T-helper 2 cell treated with Interferon-gamma antibody and Interleukin-4, amounts not matched to agents 5 μg/mL and 100 μg/mL, for 36 hours (primary cell): ENCODE measurements around the gene AMY1A.
"Not testable (repeated sequence)": the region's sequence is repeated elsewhere in the genome, so short reads cannot be mapped to it uniquely, and the experiment has no call there.

Source experiments
- DNase-seq: peaks from one replicate; pipeline ENCODE4 v3.0.0; 2021; ENCODE audit warnings: low spot score
- H3K27ac Mint-ChIP-seq: one replicate; pipeline ENCODE4 v1.8.0; 2021; ENCODE audit warnings: mild to moderate bottlenecking, mixed read lengths
- H3K27me3 Mint-ChIP-seq: one replicate; pipeline ENCODE4 v1.8.0; 2021; ENCODE audit warnings: low read depth, mixed read lengths
- H3K36me3 Mint-ChIP-seq: one replicate; pipeline ENCODE4 v1.8.0; 2021; ENCODE audit warnings: low read depth, mixed read lengths
- H3K4me1 Mint-ChIP-seq: one replicate; pipeline ENCODE4 v1.8.0; 2021; ENCODE audit warnings: low read depth, mixed read lengths
- H3K4me3 Mint-ChIP-seq: one replicate; pipeline ENCODE4 v1.8.0; 2022; ENCODE audit warnings: mild to moderate bottlenecking, moderate library complexity, mixed read lengths
- H3K9me3 Mint-ChIP-seq: one replicate; pipeline ENCODE4 v1.8.0; 2021; ENCODE audit warnings: mixed read lengths

Gene AMY1A

GRCh38 chr1:103655460-103655859 lies at the start of gene AMY1A:
AMY1A (plus strand) TSS chr1:103655760; CDS start chr1:103656331, 571 bp downstream.
- not testable (repeated sequence) for H3K36me3 Mint-ChIP-seq, H3K27ac Mint-ChIP-seq, H3K27me3 Mint-ChIP-seq, H3K9me3 Mint-ChIP-seq, H3K4me3 Mint-ChIP-seq, H3K4me1 Mint-ChIP-seq, DNase-seq

GRCh38 chr1:103616362-103616761 lies 39.2 kb upstream of the AMY1A start:
- H3K9me3 Mint-ChIP-seq = no peaks in the 10 kb centered on the region
- H3K36me3 Mint-ChIP-seq = no peaks in the 10 kb centered on the region
- H3K27me3 Mint-ChIP-seq = no peaks in the 10 kb centered on the region

GRCh38 chr1:103616994-103617477 lies 38.5 kb upstream of the AMY1A start, which contains the start of gene AMY2A:
AMY2A (plus strand) TSS chr1:103617427; CDS start chr1:103617441, 14 bp downstream.
- H3K27me3 Mint-ChIP-seq, DNase-seq, H3K36me3 Mint-ChIP-seq, H3K4me3 Mint-ChIP-seq, H3K4me1 Mint-ChIP-seq, H3K9me3 Mint-ChIP-seq, H3K27ac Mint-ChIP-seq: not testable (repeated sequence)

More at GRCh38 chr1:103616362-103616761, 39.2 kb upstream of the AMY1A start:
- H3K4me1 Mint-ChIP-seq = no peaks in the 10 kb centered on the region
- DNase-seq = no peak
- no peak overlapping the region for H3K27ac Mint-ChIP-seq
- H3K4me3 Mint-ChIP-seq = no peak overlapping the region

GRCh38 chr1:103627436-103627835 lies 28.1 kb upstream of the AMY1A start:
- not testable (repeated sequence) for H3K4me3 Mint-ChIP-seq, H3K36me3 Mint-ChIP-seq, H3K9me3 Mint-ChIP-seq, H3K27me3 Mint-ChIP-seq, DNase-seq, H3K27ac Mint-ChIP-seq, H3K4me1 Mint-ChIP-seq

- not testable (repeated sequence) for H3K9me3 Mint-ChIP-seq, H3K4me1 Mint-ChIP-seq, H3K36me3 Mint-ChIP-seq, H3K27ac Mint-ChIP-seq, H3K4me3 Mint-ChIP-seq, DNase-seq, H3K27me3 Mint-ChIP-seq
These were observed 14.4 kb upstream of the AMY1A start for GRCh38 chr1:103641194-103641593.

- not testable (repeated sequence) for H3K27ac Mint-ChIP-seq, H3K9me3 Mint-ChIP-seq, H3K4me1 Mint-ChIP-seq, H3K27me3 Mint-ChIP-seq, H3K4me3 Mint-ChIP-seq, H3K36me3 Mint-ChIP-seq, DNase-seq
These were observed 11.7 kb upstream of the AMY1A start for GRCh38 chr1:103643908-103644307.

GRCh38 chr1:103650305-103650704 lies 5.3 kb upstream of the AMY1A start:
- not testable (repeated sequence) for DNase-seq, H3K27ac Mint-ChIP-seq, H3K9me3 Mint-ChIP-seq, H3K27me3 Mint-ChIP-seq, H3K36me3 Mint-ChIP-seq, H3K4me1 Mint-ChIP-seq, H3K4me3 Mint-ChIP-seq

GRCh38 chr1:103650889-103651288 lies 4.7 kb upstream of the AMY1A start:
- H3K4me3 Mint-ChIP-seq, H3K36me3 Mint-ChIP-seq, H3K27ac Mint-ChIP-seq, H3K9me3 Mint-ChIP-seq, DNase-seq, H3K27me3 Mint-ChIP-seq, H3K4me1 Mint-ChIP-seq: not testable (repeated sequence)

GRCh38 chr1:103654133-103654532 lies 1.4 kb upstream of the AMY1A start:
- H3K4me3 Mint-ChIP-seq, H3K27ac Mint-ChIP-seq, DNase-seq, H3K27me3 Mint-ChIP-seq, H3K9me3 Mint-ChIP-seq, H3K36me3 Mint-ChIP-seq, H3K4me1 Mint-ChIP-seq: not testable (repeated sequence)

GRCh38 chr1:103676335-103676734 lies 20.8 kb downstream of the AMY1A start:
- H3K27me3 Mint-ChIP-seq, H3K4me3 Mint-ChIP-seq, H3K4me1 Mint-ChIP-seq, H3K9me3 Mint-ChIP-seq, H3K27ac Mint-ChIP-seq, H3K36me3 Mint-ChIP-seq, DNase-seq: not testable (repeated sequence)

- not testable (repeated sequence) for H3K4me3 Mint-ChIP-seq, H3K27ac Mint-ChIP-seq, DNase-seq, H3K36me3 Mint-ChIP-seq, H3K27me3 Mint-ChIP-seq, H3K9me3 Mint-ChIP-seq, H3K4me1 Mint-ChIP-seq
These were observed 40.5 kb downstream of the AMY1A start, which contains the start of gene AMY1B for GRCh38 chr1:103696110-103696509. AMY1B (minus strand) TSS chr1:103696210; CDS start chr1:103695639, 571 bp downstream.

GRCh38 chr1:103697430-103697829 lies 41.9 kb downstream of the AMY1A start:
- not testable (repeated sequence) for H3K36me3 Mint-ChIP-seq, DNase-seq, H3K4me3 Mint-ChIP-seq, H3K4me1 Mint-ChIP-seq, H3K9me3 Mint-ChIP-seq, H3K27me3 Mint-ChIP-seq, H3K27ac Mint-ChIP-seq

GRCh38 chr1:103700669-103701068 lies 45.1 kb downstream of the AMY1A start:
- not testable (repeated sequence) for H3K4me1 Mint-ChIP-seq, H3K4me3 Mint-ChIP-seq, H3K27me3 Mint-ChIP-seq, H3K9me3 Mint-ChIP-seq, H3K36me3 Mint-ChIP-seq, DNase-seq, H3K27ac Mint-ChIP-seq

GRCh38 chr1:103701256-103701655 lies 45.7 kb downstream of the AMY1A start:
- not testable (repeated sequence) for H3K4me3 Mint-ChIP-seq, H3K36me3 Mint-ChIP-seq, H3K9me3 Mint-ChIP-seq, DNase-seq, H3K27me3 Mint-ChIP-seq, H3K27ac Mint-ChIP-seq, H3K4me1 Mint-ChIP-seq

- H3K4me3 Mint-ChIP-seq, H3K27me3 Mint-ChIP-seq, H3K4me1 Mint-ChIP-seq, H3K27ac Mint-ChIP-seq, H3K36me3 Mint-ChIP-seq, DNase-seq, H3K9me3 Mint-ChIP-seq: not testable (repeated sequence)
These were observed 52.1 kb downstream of the AMY1A start for GRCh38 chr1:103707670-103708069.
